GM18505 (cell line): ENCODE measurements around the gene CD40.
A peak's percentile ranks its signal among the peaks of the same experiment; 100 is the strongest.

ENCODE experiments used
- ATAC-seq: cut with Tn5 transposase; IDR thresholded peaks from one replicate; pipeline ENCODE4 v1.9.1; 2021; ENCODE audit not compliant: unreplicated experiment
- POLR2A ChIP-seq: IDR thresholded peaks from 4 replicates; pipeline ENCODE4 v1.6.1; 2011; ENCODE audit warnings: borderline replicate concordance; ENCODE audit not compliant: insufficient read depth, insufficient read length; ENCODE audit errors: extremely low read depth

The CD40 gene

GRCh38 chr20:46104262-46104661 is 13.9 kb upstream of the CD40 start:
- no peak for ATAC-seq
- no peak for TF ChIP-seq POLR2A

GRCh38 chr20:46107061-46107460 is 11.1 kb upstream of the CD40 start:
- ATAC-seq: no peak
- TF ChIP-seq POLR2A: no peak

GRCh38 chr20:46108435-46108841 is 9.7 kb upstream of the CD40 start:
- TF ChIP-seq POLR2A: peak; percentile 28
- ATAC-seq: peak; percentile 83

- no peak for TF ChIP-seq POLR2A
- ATAC-seq: no peak
Measured at GRCh38 chr20:46108976-46109375, 9.1 kb upstream of the CD40 start.

GRCh38 chr20:46111028-46111835 is 6.9 kb upstream of the CD40 start:
- ATAC-seq: no peak
- TF ChIP-seq POLR2A: no peak

- no peak for ATAC-seq
- TF ChIP-seq POLR2A: no peak
Measured at GRCh38 chr20:46111836-46112212, 6.3 kb upstream of the CD40 start.

- TF ChIP-seq POLR2A: no peak
- no peak for ATAC-seq
Measured at GRCh38 chr20:46112430-46113112, 5.5 kb upstream of the CD40 start.

- no peak for TF ChIP-seq POLR2A
- ATAC-seq: no peak
Measured at GRCh38 chr20:46113113-46113470, 5.0 kb upstream of the CD40 start.

- ATAC-seq: no peak
- TF ChIP-seq POLR2A: no peak
Measured at GRCh38 chr20:46114449-46114848, 3.7 kb upstream of the CD40 start.

- ATAC-seq: peak; percentile 33
- TF ChIP-seq POLR2A: no peak
Measured at GRCh38 chr20:46118481-46119020, 437 bp downstream of the CD40 start.

GRCh38 chr20:46119028-46119546 is 973 bp downstream of the CD40 start:
- peak; percentile 39 for ATAC-seq
- no peak for TF ChIP-seq POLR2A

- no peak for ATAC-seq
- TF ChIP-seq POLR2A: no peak
Measured at GRCh38 chr20:46119547-46119946, 1.4 kb downstream of the CD40 start.

GRCh38 chr20:46120136-46120535 is 2.0 kb downstream of the CD40 start:
- ATAC-seq: no peak
- no peak for TF ChIP-seq POLR2A
